GM23248 (cell line): ENCODE results near the gene SPZ1. TPM values are rescaled to one million over a fixed set of nuclear protein-coding genes. Genes with fewer than 3 reads are reported as not detected.

ENCODE experiments used
- DNase-seq: peaks from one replicate; pipeline ENCODE4 v3.0.0-alpha.2; 2015
- H2AFZ ChIP-seq: fragments of 200-600 bp; sonication (generic); 2 replicates; pipeline ENCODE4 v1.6.1; 2016; ENCODE audit warnings: antibody characterized with exemption
- H3F3A ChIP-seq: fragments of 200-600 bp; sonication (generic); 2 replicates; pipeline ENCODE4 v1.6.1; 2016; ENCODE audit warnings: mild to moderate bottlenecking, antibody characterized with exemption, mixed run types; ENCODE audit not compliant: insufficient read depth
- H3K27ac ChIP-seq: fragments of 200-600 bp; sonication (generic); 2 replicates; pipeline ENCODE4 v1.5.1; 2016; ENCODE audit warnings: mild to moderate bottlenecking
- H3K27me3 ChIP-seq: fragments of 200-600 bp; sonication (generic); replicated peaks from 2 replicates; pipeline ENCODE4 v1.6.1; 2016; ENCODE audit warnings: mild to moderate bottlenecking; ENCODE audit not compliant: insufficient read depth
- H3K36me3 ChIP-seq: fragments of 200-600 bp; sonication (generic); 2 replicates; pipeline ENCODE4 v1.6.1; 2016; ENCODE audit warnings: low read depth, mild to moderate bottlenecking
- H3K4me1 ChIP-seq: fragments of 200-600 bp; sonication (generic); 2 replicates; pipeline ENCODE4 v1.6.1; 2016; ENCODE audit warnings: mild to moderate bottlenecking; ENCODE audit not compliant: insufficient read depth
- H3K4me2 ChIP-seq: fragments of 200-600 bp; sonication (generic); one replicate; pipeline ENCODE4 v1.6.1; 2016; ENCODE audit warnings: mild to moderate bottlenecking; ENCODE audit not compliant: unreplicated experiment
- H3K4me3 ChIP-seq: fragments of 200-600 bp; sonication (generic); 2 replicates; pipeline ENCODE4 v1.5.1; 2016; ENCODE audit warnings: mild to moderate bottlenecking
- H3K79me2 ChIP-seq: fragments of 200-600 bp; sonication (generic); 2 replicates; pipeline ENCODE4 v1.6.1; 2016; ENCODE audit warnings: mild to moderate bottlenecking; ENCODE audit not compliant: insufficient read depth
- H3K9ac ChIP-seq: fragments of 200-600 bp; sonication (generic); 2 replicates; pipeline ENCODE4 v1.6.1; 2016; ENCODE audit warnings: mild to moderate bottlenecking
- H3K9me2 ChIP-seq: fragments of 200-600 bp; sonication (generic); 2 replicates; pipeline ENCODE4 v1.6.1; 2016; ENCODE audit warnings: mixed run types, mild to moderate bottlenecking, moderate library complexity; ENCODE audit not compliant: insufficient read depth
- H3K9me3 ChIP-seq: fragments of 200-600 bp; sonication (generic); one replicate; pipeline ENCODE4 v1.6.1; 2017; ENCODE audit warnings: low read depth
- H4K20me1 ChIP-seq: fragments of 200-600 bp; sonication (generic); 2 replicates; pipeline ENCODE4 v1.6.0; 2016; ENCODE audit not compliant: insufficient read depth
- EZH2 ChIP-seq: fragments of 200-600 bp; sonication (generic); IDR thresholded peaks from 2 replicates; pipeline ENCODE4 v1.6.1; 2018; ENCODE audit warnings: antibody characterized with exemption, mild to moderate bottlenecking; ENCODE audit not compliant: insufficient read depth, poor library complexity, severe bottlenecking
- EZH2phosphoT487 ChIP-seq: fragments of 200-600 bp; sonication (generic); IDR thresholded peaks from 2 replicates; pipeline ENCODE4 v1.6.1; 2018; ENCODE audit warnings: antibody characterized with exemption, moderate library complexity, mild to moderate bottlenecking, low read depth; ENCODE audit not compliant: insufficient read depth
- WGBS, 2 experiments: methylation state at CpG; one replicate each; pipeline ENCODE4 v1.1.6; 2015 to 2017; ENCODE audit warnings: low lambda C conversion rate in 2 of 2, low coverage in 1 of 2; ENCODE audit errors: missing lambda C conversion rate in 2 of 2; 5-methylcytosine and 5-hydroxymethylcytosine counted together
- in situ Hi-C: fragments of 300-500 bp; cut with MboI; formaldehyde crosslinking; loops from 2 replicates; pipeline ENCODE4 v1.15.0; 2020
- polyA plus RNA-seq: library from polyadenylated mRNA; unstranded; fragments of >200 nt; fragmentation: Nextera tagmentation; extraction: Ambion mirVana; gene quantifications from 2 replicates; pipeline ENCODE4 v1.2.1, GENCODE V29; 2016
- total RNA-seq: library from RNA; depleted of rRNA; stranded (reverse); fragments of >200 nt; shearing (Covaris generic); gene quantifications from 2 replicates; pipeline ENCODE4 v1.2.3, GENCODE V29; 2014

SPZ1 gene
- total and polyA plus RNA-seq, 2 experiments from 2014 or later = not detected

- no peak overlapping the region for H2AFZ ChIP-seq
- H3K9ac ChIP-seq = no peak overlapping the region
Measured at GRCh38 chr5:80326468-80326867, 6.7 kb downstream of the SPZ1 start.

GRCh38 chr5:80337379-80337778, 17.6 kb downstream of the SPZ1 start:
- Histone ChIP-seq H2AFZ (no peak overlapping the region), H3K9me2 (no peaks in the 10 kb centered on the region), H3K4me2 (no peak overlapping the region), H3K36me3 (no peaks in the 10 kb centered on the region), H3K4me3 (no peak overlapping the region), H3K27ac (no peak overlapping the region), H3F3A (no peaks in the 10 kb centered on the region), H3K9ac (no peak overlapping the region), H3K9me3 (no peaks in the 10 kb centered on the region), H3K27me3 (0 out of 2 replicates have a peak, but pooled peaks cover 3% of the 10 kb centered on the region), H3K79me2 (no peaks in the 10 kb centered on the region), H4K20me1 (no peaks in the 10 kb centered on the region), H3K4me1 (no peaks in the 10 kb centered on the region)
- WGBS, 2 experiments = 59 to 61% methylated on average over 7 of the region's 7 CpGs
- no peak for DNase-seq
- in situ Hi-C loops = no loop called here
- TF ChIP-seq EZH2 (no peak), EZH2phosphoT487 (no peak)

More at GRCh38 chr5:80326468-80326867, 6.7 kb downstream of the SPZ1 start:
- Histone ChIP-seq H3K4me3 (no peak overlapping the region), H4K20me1 (no peaks in the 10 kb centered on the region), H3K4me1 (no peaks in the 10 kb centered on the region), H3K27ac (no peak overlapping the region), H3K79me2 (no peaks in the 10 kb centered on the region), H3F3A (no peaks in the 10 kb centered on the region), H3K9me3 (no peaks in the 10 kb centered on the region), H3K9me2 (no peaks in the 10 kb centered on the region), H3K4me2 (no peak overlapping the region), H3K36me3 (no peaks in the 10 kb centered on the region), H3K27me3 (peaks cover under 1% of the 10 kb centered on the region; the same call in 1 of the 2 replicates)
- no peak for DNase-seq
- no peak for TF ChIP-seq EZH2phosphoT487
- no peak for TF ChIP-seq EZH2
- 83 to 86% methylated on average over 1 of the region's 1 CpG for WGBS, 2 experiments
- in situ Hi-C loops = no loop called here

GRCh38 chr5:80339116-80339515, 19.3 kb downstream of the SPZ1 start:
- 87 to 91% methylated on average over 7 of the region's 7 CpGs for WGBS, 2 experiments
- DNase-seq = no peak
- Histone ChIP-seq H3K79me2 (no peaks in the 10 kb centered on the region), H2AFZ (no peak overlapping the region), H3K36me3 (no peaks in the 10 kb centered on the region), H3K9me3 (no peaks in the 10 kb centered on the region), H3K9ac (no peak overlapping the region), H3K9me2 (no peaks in the 10 kb centered on the region), H3K27ac (no peak overlapping the region), H3K4me3 (no peak overlapping the region), H3K4me2 (no peak overlapping the region), H3K27me3 (0 out of 2 replicates have a peak, but pooled peaks cover 3% of the 10 kb centered on the region), H3K4me1 (no peaks in the 10 kb centered on the region), H4K20me1 (no peaks in the 10 kb centered on the region), H3F3A (no peaks in the 10 kb centered on the region)
- TF ChIP-seq EZH2 = no peak
- TF ChIP-seq EZH2phosphoT487 = no peak
- in situ Hi-C loops = no loop called here

GRCh38 chr5:80341016-80341775, 21.4 kb downstream of the SPZ1 start:
- Histone ChIP-seq H3K27ac (no peak overlapping the region), H3K9me2 (no peaks in the 10 kb centered on the region), H3K9ac (no peak overlapping the region), H3K36me3 (no peaks in the 10 kb centered on the region), H3F3A (no peaks in the 10 kb centered on the region), H3K27me3 (0 out of 2 replicates have a peak, but pooled peaks cover 3% of the 10 kb centered on the region), H3K4me1 (no peaks in the 10 kb centered on the region), H3K4me2 (no peak overlapping the region), H2AFZ (no peak overlapping the region), H3K9me3 (no peaks in the 10 kb centered on the region), H3K79me2 (no peaks in the 10 kb centered on the region), H4K20me1 (no peaks in the 10 kb centered on the region), H3K4me3 (no peak overlapping the region)
- 39 to 49% methylated on average over 4 of the region's 4 CpGs for WGBS, 2 experiments
- in situ Hi-C loops = no loop called here
- no peak for DNase-seq
- TF ChIP-seq EZH2phosphoT487 (no peak), EZH2 (no peak)
